Measurements from ENCODE around the gene SUPV3L1. TPM values are rescaled to one million over a fixed set of nuclear protein-coding genes. Genes with fewer than 3 reads are reported as not detected.
A peak's percentile ranks its signal among the peaks of the same experiment; 100 is the strongest.

SUPV3L1 gene
- total and polyA plus RNA-seq, 9 of the 15 experiments (the other 6 are each of a cell fraction or from before 2014, with no cell fraction given): 45.2 to 156 (median 92.6) TPM

DNA sequence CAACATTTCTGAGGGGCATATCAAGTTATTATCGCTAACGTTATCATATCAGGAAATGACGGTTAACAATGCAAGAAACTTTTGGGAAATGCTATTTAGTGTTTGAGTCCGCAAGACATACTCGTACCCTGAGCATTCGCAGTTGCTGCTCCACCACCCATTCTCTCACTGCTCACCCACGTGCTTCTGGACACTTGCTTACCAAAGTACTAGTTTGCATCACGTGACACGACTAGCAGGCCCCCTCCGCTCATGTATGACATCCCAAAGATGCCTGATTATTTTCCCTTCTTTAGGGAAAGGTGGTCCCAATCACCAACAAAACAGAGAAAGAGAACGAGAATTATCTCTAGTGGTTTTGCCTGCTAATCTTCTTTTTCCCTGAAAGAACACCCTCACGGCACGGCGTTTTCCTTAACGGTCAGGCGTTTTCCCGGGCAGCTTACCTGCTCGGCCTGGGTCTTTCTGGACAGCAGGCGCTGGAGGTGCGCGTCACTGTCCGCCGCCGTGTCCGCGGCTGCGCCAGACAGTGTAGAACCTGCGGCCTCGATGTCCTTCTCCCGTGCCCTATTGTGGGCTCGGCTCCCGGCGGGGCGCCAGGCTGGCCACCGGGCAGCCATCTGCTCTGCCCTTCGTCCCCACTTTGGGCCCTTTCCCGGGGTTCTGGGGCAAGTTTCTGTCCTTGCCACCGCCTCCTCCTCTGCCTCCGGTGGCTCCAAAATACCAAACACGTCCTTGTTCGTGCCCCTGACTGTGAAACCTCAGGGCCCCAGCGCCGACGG lies at the start of gene SUPV3L1 (continued):
- TF ChIP-seq, protein P1, sequence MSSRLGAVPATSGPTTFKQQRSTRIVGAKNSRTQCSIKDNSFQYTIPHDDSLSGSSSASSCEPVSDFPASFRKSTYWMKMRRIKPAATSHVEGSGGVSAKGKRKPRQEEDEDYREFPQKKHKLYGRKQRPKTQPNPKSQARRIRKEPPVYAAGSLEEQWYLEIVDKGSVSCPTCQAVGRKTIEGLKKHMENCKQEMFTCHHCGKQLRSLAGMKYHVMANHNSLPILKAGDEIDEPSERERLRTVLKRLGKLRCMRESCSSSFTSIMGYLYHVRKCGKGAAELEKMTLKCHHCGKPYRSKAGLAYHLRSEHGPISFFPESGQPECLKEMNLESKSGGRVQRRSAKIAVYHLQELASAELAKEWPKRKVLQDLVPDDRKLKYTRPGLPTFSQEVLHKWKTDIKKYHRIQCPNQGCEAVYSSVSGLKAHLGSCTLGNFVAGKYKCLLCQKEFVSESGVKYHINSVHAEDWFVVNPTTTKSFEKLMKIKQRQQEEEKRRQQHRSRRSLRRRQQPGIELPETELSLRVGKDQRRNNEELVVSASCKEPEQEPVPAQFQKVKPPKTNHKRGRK (tag; IDR thresholded peaks at IDR 0.05): no peak
- no peak for TF ChIP-seq NFYB (IDR thresholded peaks at IDR 0.05; ENCODE audit: extremely low read depth, insufficient read length)
- TF ChIP-seq, protein P2, sequence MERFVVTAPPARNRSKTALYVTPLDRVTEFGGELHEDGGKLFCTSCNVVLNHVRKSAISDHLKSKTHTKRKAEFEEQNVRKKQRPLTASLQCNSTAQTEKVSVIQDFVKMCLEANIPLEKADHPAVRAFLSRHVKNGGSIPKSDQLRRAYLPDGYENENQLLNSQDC (CRISPR knock-in tag; IDR thresholded peaks at IDR 0.05): peak; percentile 90
- no peak for TF ChIP-seq GATAD2B (IDR thresholded peaks at IDR 0.05; ENCODE audit: borderline replicate concordance)
- TF ChIP-seq, protein P3, sequence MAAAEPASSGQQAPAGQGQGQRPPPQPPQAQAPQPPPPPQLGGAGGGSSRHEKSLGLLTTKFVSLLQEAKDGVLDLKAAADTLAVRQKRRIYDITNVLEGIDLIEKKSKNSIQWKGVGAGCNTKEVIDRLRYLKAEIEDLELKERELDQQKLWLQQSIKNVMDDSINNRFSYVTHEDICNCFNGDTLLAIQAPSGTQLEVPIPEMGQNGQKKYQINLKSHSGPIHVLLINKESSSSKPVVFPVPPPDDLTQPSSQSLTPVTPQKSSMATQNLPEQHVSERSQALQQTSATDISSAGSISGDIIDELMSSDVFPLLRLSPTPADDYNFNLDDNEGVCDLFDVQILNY (CRISPR knock-in tag; IDR thresholded peaks at IDR 0.05): no peak; the same call in none of the 2 replicates
- TF ChIP-seq, protein P4, sequence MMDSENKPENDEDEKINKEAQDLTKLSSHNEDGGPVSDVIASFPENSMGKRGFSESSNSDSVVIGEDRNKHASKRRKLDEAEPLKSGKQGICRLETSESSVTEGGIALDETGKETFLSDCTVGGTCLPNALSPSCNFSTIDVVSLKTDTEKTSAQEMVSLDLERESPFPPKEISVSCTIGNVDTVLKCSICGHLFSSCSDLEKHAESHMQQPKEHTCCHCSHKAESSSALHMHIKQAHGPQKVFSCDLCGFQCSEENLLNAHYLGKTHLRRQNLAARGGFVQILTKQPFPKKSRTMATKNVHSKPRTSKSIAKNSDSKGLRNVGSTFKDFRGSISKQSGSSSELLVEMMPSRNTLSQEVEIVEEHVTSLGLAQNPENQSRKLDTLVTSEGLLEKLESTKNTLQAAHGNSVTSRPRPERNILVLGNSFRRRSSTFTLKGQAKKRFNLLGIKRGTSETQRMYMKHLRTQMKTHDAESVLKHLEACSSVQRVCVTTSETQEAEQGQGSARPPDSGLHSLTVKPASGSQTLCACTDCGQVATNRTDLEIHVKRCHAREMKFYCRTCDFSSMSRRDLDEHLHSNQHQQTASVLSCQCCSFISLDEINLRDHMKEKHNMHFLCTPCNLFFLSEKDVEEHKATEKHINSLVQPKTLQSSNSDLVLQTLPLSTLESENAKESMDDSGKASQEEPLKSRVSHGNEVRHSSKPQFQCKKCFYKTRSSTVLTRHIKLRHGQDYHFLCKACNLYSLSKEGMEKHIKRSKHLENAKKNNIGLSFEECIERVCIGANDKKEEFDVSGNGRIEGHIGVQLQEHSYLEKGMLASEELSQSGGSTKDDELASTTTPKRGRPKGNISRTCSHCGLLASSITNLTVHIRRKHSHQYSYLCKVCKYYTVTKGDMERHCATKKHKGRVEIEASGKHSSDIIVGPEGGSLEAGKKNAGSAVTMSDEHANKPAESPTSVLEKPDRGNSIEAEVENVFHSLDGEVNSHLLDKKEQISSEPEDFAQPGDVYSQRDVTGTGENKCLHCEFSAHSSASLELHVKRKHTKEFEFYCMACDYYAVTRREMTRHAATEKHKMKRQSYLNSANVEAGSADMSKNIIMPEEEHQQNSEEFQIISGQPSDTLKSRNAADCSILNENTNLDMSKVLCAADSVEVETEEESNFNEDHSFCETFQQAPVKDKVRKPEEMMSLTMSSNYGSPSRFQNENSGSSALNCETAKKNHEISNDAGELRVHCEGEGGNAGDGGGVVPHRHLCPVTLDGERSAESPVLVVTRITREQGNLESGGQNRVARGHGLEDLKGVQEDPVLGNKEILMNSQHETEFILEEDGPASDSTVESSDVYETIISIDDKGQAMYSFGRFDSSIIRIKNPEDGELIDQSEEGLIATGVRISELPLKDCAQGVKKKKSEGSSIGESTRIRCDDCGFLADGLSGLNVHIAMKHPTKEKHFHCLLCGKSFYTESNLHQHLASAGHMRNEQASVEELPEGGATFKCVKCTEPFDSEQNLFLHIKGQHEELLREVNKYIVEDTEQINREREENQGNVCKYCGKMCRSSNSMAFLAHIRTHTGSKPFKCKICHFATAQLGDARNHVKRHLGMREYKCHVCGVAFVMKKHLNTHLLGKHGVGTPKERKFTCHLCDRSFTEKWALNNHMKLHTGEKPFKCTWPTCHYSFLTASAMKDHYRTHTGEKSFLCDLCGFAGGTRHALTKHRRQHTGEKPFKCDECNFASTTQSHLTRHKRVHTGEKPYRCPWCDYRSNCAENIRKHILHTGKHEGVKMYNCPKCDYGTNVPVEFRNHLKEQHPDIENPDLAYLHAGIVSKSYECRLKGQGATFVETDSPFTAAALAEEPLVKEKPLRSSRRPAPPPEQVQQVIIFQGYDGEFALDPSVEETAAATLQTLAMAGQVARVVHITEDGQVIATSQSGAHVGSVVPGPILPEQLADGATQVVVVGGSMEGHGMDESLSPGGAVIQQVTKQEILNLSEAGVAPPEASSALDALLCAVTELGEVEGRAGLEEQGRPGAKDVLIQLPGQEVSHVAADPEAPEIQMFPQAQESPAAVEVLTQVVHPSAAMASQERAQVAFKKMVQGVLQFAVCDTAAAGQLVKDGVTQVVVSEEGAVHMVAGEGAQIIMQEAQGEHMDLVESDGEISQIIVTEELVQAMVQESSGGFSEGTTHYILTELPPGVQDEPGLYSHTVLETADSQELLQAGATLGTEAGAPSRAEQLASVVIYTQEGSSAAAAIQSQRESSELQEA (IDR thresholded peaks at IDR 0.05; ENCODE audit: low read depth): no peak
- peak; percentile 65 for TF ChIP-seq CXXC5 (CRISPR knock-in tag; IDR thresholded peaks at IDR 0.05)
- TF ChIP-seq, protein P5, sequence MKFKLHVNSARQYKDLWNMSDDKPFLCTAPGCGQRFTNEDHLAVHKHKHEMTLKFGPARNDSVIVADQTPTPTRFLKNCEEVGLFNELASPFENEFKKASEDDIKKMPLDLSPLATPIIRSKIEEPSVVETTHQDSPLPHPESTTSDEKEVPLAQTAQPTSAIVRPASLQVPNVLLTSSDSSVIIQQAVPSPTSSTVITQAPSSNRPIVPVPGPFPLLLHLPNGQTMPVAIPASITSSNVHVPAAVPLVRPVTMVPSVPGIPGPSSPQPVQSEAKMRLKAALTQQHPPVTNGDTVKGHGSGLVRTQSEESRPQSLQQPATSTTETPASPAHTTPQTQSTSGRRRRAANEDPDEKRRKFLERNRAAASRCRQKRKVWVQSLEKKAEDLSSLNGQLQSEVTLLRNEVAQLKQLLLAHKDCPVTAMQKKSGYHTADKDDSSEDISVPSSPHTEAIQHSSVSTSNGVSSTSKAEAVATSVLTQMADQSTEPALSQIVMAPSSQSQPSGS (CRISPR knock-in tag; IDR thresholded peaks at IDR 0.05): no peak
- 0 out of 2 replicates have a peak, but pooled peaks have one; percentile 8 for TF ChIP-seq ZSCAN32 (CRISPR knock-in tag; IDR thresholded peaks at IDR 0.05)
- TF ChIP-seq PTBP1 (IDR thresholded peaks at IDR 0.05; ENCODE audit: low read depth, low read length): no peak
- no peak for TF ChIP-seq CCAR2 (IDR thresholded peaks at IDR 0.05; ENCODE audit: low read depth, low read length)
- no peak for TF ChIP-seq PHB (CRISPR knock-in tag; IDR thresholded peaks at IDR 0.05)
- TF ChIP-seq XRCC5 (IDR thresholded peaks at IDR 0.05; ENCODE audit: low read depth, low read length): peak; percentile 89; the same call in 1 of the 2 replicates

Measured in K562 (cell line).